Liver (tissue), 9 donors: ENCODE results near the gene TMEM273. TPM values are rescaled to one million over a fixed set of nuclear protein-coding genes. Genes with fewer than 3 reads are reported as not detected.

Experiments
- DNase-seq: peaks from one replicate; pipeline ENCODE4 v3.0.0-alpha.2; 2017; ENCODE audit warnings: low spot score
- H3K27ac ChIP-seq, 2 donors: one replicate each; pipeline ENCODE4 v1.7.0; 2013; ENCODE audit warnings: inconsistent platforms in 2 of 2, low read length in 2 of 2, control low read depth in 1 of 2, low read depth in 1 of 2, mild to moderate bottlenecking in 1 of 2
- H3K27me3 ChIP-seq, 4 donors: one replicate each; pipeline versions ENCODE4 v1.6.1 to v1.7.0; 2013; ENCODE audit warnings: low read length in 3 of 4, inconsistent platforms in 1 of 4, mild to moderate bottlenecking in 1 of 4, moderate library complexity in 1 of 4; ENCODE audit not compliant: control insufficient read depth in 4 of 4, insufficient read depth in 4 of 4
- H3K36me3 ChIP-seq, 4 donors: one replicate each; pipeline versions ENCODE4 v1.6.1 to v1.7.0; 2013; ENCODE audit warnings: low read length in 3 of 4, mild to moderate bottlenecking in 3 of 4, low read depth in 1 of 4, moderate library complexity in 1 of 4; ENCODE audit not compliant: control insufficient read depth in 4 of 4, insufficient read depth in 3 of 4
- H3K4me1 ChIP-seq, 4 donors: one replicate each; pipeline versions ENCODE4 v1.6.1 to v1.7.0; 2013; ENCODE audit warnings: low read length in 3 of 4, mild to moderate bottlenecking in 3 of 4, moderate library complexity in 1 of 4; ENCODE audit not compliant: control insufficient read depth in 4 of 4, insufficient read depth in 4 of 4
- H3K4me3 ChIP-seq, 3 donors: one replicate each; pipeline versions ENCODE4 v1.6.1 to v1.7.0; 2013; ENCODE audit warnings: low read length in 3 of 3, control low read depth in 1 of 3, low read depth in 1 of 3, mild to moderate bottlenecking in 1 of 3
- H3K9ac ChIP-seq, 2 donors: one replicate each; pipeline ENCODE4 v1.7.0; 2013; ENCODE audit warnings: low read length in 2 of 2, mild to moderate bottlenecking in 2 of 2, moderate library complexity in 2 of 2, control low read depth in 1 of 2, low read depth in 1 of 2
- H3K9me3 ChIP-seq, 4 donors: one replicate each; pipeline versions ENCODE4 v1.6.1 to v1.7.0; 2013; ENCODE audit warnings: low read length in 3 of 4; ENCODE audit not compliant: control insufficient read depth in 4 of 4
- ATF3 ChIP-seq: IDR thresholded peaks from 2 replicates; pipeline ENCODE4 v1.6.1; 2016; ENCODE audit warnings: antibody characterized with exemption
- CTCF ChIP-seq: fragments of 150-350 bp; IDR thresholded peaks from 2 replicates; pipeline ENCODE4 v1.5.1; 2017; ENCODE audit warnings: improper control_type of control experiment, low read depth, low read length; ENCODE audit not compliant: missing input control
- EGR1 ChIP-seq, 2 donors: IDR thresholded peaks; 2 replicates each; pipeline ENCODE4 v1.6.1; 2016 to 2018; ENCODE audit warnings: antibody characterized with exemption in 2 of 2, low read depth in 2 of 2
- FOXA1 ChIP-seq: IDR thresholded peaks from 2 replicates; pipeline ENCODE4 v1.6.1; 2016; ENCODE audit warnings: antibody characterized with exemption
- FOXA2 ChIP-seq: IDR thresholded peaks from 2 replicates; pipeline ENCODE4 v1.6.1; 2016; ENCODE audit warnings: antibody characterized with exemption
- HNF4A ChIP-seq, 2 donors: conservative IDR thresholded peaks; 2 replicates each; pipeline ENCODE4 v1.6.1; 2016; ENCODE audit warnings: antibody characterized with exemption in 2 of 2, mild to moderate bottlenecking in 2 of 2
- HNF4G ChIP-seq: IDR thresholded peaks from 2 replicates; pipeline ENCODE4 v1.6.1; 2016; ENCODE audit warnings: antibody characterized with exemption
- JUND ChIP-seq, 2 donors: IDR thresholded peaks; 2 replicates each; pipeline ENCODE4 v1.6.1; 2016; ENCODE audit warnings: antibody characterized with exemption in 2 of 2
- MAX ChIP-seq: IDR thresholded peaks from 2 replicates; pipeline ENCODE4 v1.6.1; 2016; ENCODE audit warnings: antibody characterized with exemption
- NR2F2 ChIP-seq: IDR thresholded peaks from 2 replicates; pipeline ENCODE4 v1.6.1; 2016; ENCODE audit warnings: antibody characterized with exemption
- RAD21 ChIP-seq, 2 donors: IDR thresholded peaks; 2 replicates each; pipeline ENCODE4 v1.6.1; 2016; ENCODE audit warnings: antibody characterized with exemption in 2 of 2, mild to moderate bottlenecking in 2 of 2
- REST ChIP-seq: IDR thresholded peaks from 2 replicates; pipeline ENCODE4 v1.6.1; 2016; ENCODE audit warnings: antibody characterized with exemption, mild to moderate bottlenecking
- RXRA ChIP-seq, 2 donors: IDR thresholded peaks; 2 replicates each; pipeline ENCODE4 v1.6.1; 2017 to 2018; ENCODE audit warnings: antibody characterized with exemption in 2 of 2, mild to moderate bottlenecking in 1 of 2
- SP1 ChIP-seq: IDR thresholded peaks from 2 replicates; pipeline ENCODE4 v1.6.1; 2018; ENCODE audit warnings: antibody characterized with exemption, mild to moderate bottlenecking
- TAF1 ChIP-seq: conservative IDR thresholded peaks from 2 replicates; pipeline ENCODE4 v1.6.1; 2016; ENCODE audit warnings: antibody characterized with exemption, mild to moderate bottlenecking
- YY1 ChIP-seq: IDR thresholded peaks from 2 replicates; pipeline ENCODE4 v1.6.1; 2016; ENCODE audit warnings: antibody characterized with exemption, mild to moderate bottlenecking
- ZBTB33 ChIP-seq: IDR thresholded peaks from 2 replicates; pipeline ENCODE4 v1.6.1; 2016; ENCODE audit warnings: antibody characterized with exemption
- WGBS: extraction: QIAGEN DNeasy Blood & Tissue Kit; methylation state at CpG from one replicate; pipeline ENCODE4 v1.1.7; 2013; 5-methylcytosine and 5-hydroxymethylcytosine counted together
- polyA plus RNA-seq, 2 donors: library from polyadenylated mRNA; stranded (reverse) in 1 of 2; unstranded in 1 of 2; fragments of 200-250 nt in 1 of 2; fragments of >200 nt in 1 of 2; fragmentation: Nextera tagmentation in 1 of 2; extraction: Ambion mirVana in 1 of 2; gene quantifications; one replicate each; pipeline versions ENCODE4 v1.2.1 to v1.2.3, GENCODE V29; 2013 to 2015
- total RNA-seq, 2 donors: library from RNA; depleted of rRNA; stranded (reverse); fragments of >200 nt; gene quantifications; one replicate each; pipeline ENCODE4 v1.2.3, GENCODE V29; 2014
- donor health status: healthy.
- donor health status: healthy.
- donor health status: healthy.
- donor health status: healthy.
- donor health status: healthy.

Gene TMEM273
- total and polyA plus RNA-seq, 4 donors: 2.5 to 9.5 (median 4.5) TPM

- H3K36me3 ChIP-seq: no peaks in the 10 kb centered on the region
- no peak overlapping the region for H3K9ac ChIP-seq
- H3K4me1 ChIP-seq: no peaks in the 10 kb centered on the region
- WGBS: 87% methylated on average over 14 of the region's 14 CpGs
- TF ChIP-seq NR2F2 (no peak), CTCF (no peak), RXRA (IDR thresholded peaks at IDR 0.05) (no peak), FOXA2 (no peak), HNF4A (conservative IDR thresholded peaks at IDR 0.05) (no peak), ATF3 (no peak), YY1 (no peak), MAX (no peak), TAF1 (no peak), REST (no peak), RAD21 (IDR thresholded peaks at IDR 0.05) (no peak), SP1 (no peak), ZBTB33 (no peak), JUND (IDR thresholded peaks at IDR 0.05) (no peak), FOXA1 (no peak)
- H3K27me3 ChIP-seq: no peaks in the 10 kb centered on the region
- H3K27ac ChIP-seq: no peak overlapping the region
- no peak for DNase-seq
- H3K4me3 ChIP-seq: no peak overlapping the region
- H3K9me3 ChIP-seq: no peaks in the 10 kb centered on the region
Observed at GRCh38 chr10:49165821-49166483, 22.2 kb downstream of the TMEM273 start.

GRCh38 chr10:49165259-49165658, 22.9 kb downstream of the TMEM273 start:
- no peak for TF ChIP-seq HNF4A (conservative IDR thresholded peaks at IDR 0.05)
- no peak for TF ChIP-seq ATF3
- no peak for TF ChIP-seq NR2F2
- TF ChIP-seq FOXA2: no peak
- TF ChIP-seq HNF4G: no peak
- no peak for TF ChIP-seq ZBTB33
- no peak for TF ChIP-seq SP1
- TF ChIP-seq EGR1 (IDR thresholded peaks at IDR 0.05; ENCODE audit: low read depth in 2 of 2): no peak
- TF ChIP-seq JUND (IDR thresholded peaks at IDR 0.05): no peak
- no peak for TF ChIP-seq CTCF
- 67% methylated on average over 7 of the region's 7 CpGs for WGBS
- Histone ChIP-seq H3K36me3 (no peaks in the 10 kb centered on the region), H3K27me3 (no peaks in the 10 kb centered on the region), H3K4me1 (no peaks in the 10 kb centered on the region), H3K4me3 (no peak overlapping the region), H3K27ac (no peak overlapping the region), H3K9ac (no peak overlapping the region), H3K9me3 (no peaks in the 10 kb centered on the region)
- no peak for DNase-seq
